ENCODE results near the gene CREB3L1.
A peak's percentile ranks its signal among the peaks of the same experiment; 100 is the strongest.
"Not testable (repeated sequence)": the region's sequence is repeated elsewhere in the genome, so short reads cannot be mapped to it uniquely, and the experiment has no call there.

Gene CREB3L1

DNA sequence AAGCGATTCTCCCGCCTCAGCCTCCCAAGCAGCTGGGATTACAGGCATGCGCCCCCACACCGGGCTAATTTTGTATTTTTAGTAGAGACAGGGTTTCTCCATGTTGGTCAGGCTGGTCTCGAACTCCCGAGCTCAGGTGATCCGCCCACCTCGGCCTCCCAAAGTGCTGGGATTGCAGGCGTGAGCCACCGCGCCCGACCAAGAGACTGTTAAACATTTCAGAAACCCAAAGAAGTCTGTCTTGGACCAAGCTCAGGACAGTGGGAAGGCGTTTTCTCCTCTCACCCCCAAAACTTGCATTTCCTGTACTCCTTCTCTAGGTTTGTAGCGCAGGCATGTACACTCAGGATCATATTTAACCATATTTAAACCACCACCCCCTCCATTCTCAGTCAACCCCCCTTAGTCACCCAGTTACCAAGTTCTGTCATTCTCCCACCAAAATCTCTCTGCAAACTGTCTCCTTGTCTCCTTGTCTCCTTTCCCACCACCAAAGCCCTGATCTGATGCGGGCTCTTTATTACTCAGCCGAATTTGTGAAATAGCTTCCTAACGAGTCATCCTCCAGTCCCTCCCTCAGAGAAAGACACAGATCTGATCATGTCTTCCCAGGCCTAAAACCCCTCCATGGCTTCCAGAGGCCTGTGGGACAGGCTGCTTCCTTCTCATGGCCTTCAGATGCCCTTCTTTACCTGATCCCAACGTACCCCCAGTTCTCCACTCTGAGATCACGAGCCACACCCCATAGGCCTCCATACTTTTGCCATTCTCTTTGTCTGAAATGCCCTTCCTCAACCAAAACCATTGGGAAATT is 29.0 kb upstream of the CREB3L1 start:
- DNase-seq (ENCODE audit: low read depth) = peak; percentile 79

DNA sequence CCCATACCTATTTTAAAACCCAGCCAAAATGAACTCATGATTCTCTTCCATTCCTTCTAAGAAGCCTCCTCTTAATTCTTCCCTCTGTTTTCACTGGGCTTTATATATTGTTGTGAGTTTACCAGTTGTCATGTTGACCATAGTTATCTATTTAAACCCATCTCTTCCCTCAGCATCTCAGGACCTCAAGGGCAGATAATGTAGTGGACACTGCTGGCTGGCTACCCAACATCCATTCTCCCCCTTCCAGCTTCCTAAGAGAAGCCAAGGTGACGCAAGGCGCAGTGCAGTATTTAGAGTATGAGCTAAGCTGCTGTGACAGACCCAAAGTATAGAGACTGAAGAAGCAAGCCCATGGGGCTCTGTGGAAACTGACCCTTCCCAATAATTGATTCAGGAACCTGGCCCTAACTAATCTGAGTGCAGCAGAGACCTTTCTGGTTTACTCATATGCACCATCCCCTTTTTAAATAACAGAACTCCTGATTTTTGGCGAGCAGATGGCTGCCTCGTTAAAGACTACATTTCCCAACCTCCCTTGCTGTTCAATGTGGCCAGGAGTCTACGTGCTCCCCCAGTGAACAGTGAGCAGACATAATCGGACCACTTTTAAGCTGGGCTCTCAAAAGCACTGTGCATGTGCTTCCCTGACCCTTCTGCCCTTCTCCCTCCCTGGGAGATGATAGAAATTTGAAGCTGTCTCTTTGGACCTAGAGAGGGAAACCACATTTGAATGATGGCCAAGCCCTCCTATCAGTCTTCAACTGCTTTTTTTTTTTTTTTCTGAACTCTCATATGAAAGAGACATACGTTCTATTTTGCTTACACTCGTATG is 28.1 kb upstream of the CREB3L1 start:
- no peak for DNase-seq (ENCODE audit: low read depth)

GRCh38 chr11:46249938-46250744 is 27.3 kb upstream of the CREB3L1 start:
- DNase-seq (ENCODE audit: low read depth) = no peak

DNA sequence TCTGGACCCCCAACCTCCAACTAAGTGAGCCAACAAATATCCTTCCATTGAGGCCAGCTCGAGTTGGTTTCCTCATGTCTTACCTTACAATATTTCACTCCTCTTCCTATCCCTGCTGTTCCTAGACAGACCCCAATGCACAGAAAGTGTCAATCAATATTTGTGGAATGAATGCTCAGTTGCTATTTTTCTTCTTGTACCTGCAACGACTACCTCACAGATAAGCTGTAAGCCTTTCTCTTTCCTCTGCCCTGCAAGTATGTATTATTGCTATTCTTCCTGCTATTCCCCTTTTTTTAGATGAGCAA is 26.8 kb upstream of the CREB3L1 start:
- DNase-seq (ENCODE audit: low read depth) = no peak

DNA sequence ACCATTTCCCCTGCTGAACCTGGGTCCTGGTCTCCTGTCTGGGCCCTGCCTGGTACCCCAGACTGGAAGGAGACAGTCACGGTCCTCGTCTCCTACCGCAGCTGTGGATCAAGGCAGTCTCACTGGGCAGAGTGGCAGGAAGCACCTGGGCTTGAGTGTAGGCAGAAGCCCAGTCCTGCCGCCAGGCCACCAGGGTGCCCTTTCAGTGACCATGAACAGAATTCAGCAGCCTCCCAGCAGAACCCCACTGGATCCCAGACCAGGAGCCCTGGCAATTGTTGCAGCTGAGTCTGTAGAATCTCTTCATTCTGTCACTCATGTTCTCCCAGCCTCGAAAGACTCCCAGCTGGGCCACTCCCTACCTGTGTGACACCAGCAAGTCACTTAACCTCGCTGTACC is 25.5 kb upstream of the CREB3L1 start:
- no peak for DNase-seq (ENCODE audit: low read depth)

DNA sequence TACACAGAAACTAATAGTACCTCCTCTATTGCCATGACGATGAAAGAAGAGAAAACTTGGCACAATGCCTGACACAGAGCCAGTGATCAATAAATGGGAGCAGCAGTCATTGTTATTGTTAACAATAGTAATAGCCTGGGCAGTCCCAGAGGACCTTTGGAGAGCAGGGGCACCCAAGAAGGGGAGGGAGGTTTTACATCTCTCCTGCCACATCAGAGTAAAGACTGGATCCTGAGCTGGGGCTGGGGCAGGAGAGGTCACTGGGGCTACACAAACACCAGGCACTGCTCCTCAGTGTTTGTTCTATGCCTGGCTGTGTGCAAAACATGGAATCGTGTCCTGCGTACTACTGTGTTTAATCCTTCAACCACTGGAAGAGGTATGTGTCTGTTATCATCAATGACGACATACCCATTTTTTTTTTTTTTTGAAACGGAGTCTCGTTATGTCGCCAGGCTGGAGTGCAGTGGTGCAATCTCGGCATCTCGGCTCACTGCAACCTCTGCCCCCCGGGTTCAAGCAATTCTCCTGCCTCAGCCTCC is 25.0 kb upstream of the CREB3L1 start:
- DNase-seq (ENCODE audit: low read depth) = no peak

- DNase-seq (ENCODE audit: low read depth) = no peak
These were observed 24.0 kb upstream of the CREB3L1 start for GRCh38 chr11:46253258-46254132.

- no peak for DNase-seq (ENCODE audit: low read depth)
These were observed 23.4 kb upstream of the CREB3L1 start for GRCh38 chr11:46254133-46254491.

- DNase-seq (ENCODE audit: low read depth) = no peak
These were observed 20.9 kb upstream of the CREB3L1 start for GRCh38 chr11:46256540-46257001.

DNA sequence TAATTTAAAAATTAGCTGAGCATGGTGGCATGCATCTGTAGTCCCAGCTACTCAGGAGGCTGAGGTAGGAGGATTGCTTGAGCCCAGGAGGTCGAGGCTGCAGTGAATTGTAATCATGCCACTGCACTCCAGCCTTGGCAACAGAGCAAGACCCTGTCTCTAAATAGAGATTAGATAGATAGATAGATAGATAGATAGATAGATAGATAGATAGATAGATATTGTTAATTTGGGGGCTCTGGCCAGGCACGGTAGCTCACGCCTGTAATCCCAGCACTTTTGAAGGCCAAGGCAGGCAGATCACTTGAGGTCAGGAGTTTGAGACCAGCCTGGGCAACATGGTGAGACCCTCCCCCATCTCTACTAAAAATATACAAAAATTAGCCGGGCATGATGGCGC is 18.1 kb upstream of the CREB3L1 start:
- DNase-seq (ENCODE audit: low read depth) = not testable (repeated sequence)

DNA sequence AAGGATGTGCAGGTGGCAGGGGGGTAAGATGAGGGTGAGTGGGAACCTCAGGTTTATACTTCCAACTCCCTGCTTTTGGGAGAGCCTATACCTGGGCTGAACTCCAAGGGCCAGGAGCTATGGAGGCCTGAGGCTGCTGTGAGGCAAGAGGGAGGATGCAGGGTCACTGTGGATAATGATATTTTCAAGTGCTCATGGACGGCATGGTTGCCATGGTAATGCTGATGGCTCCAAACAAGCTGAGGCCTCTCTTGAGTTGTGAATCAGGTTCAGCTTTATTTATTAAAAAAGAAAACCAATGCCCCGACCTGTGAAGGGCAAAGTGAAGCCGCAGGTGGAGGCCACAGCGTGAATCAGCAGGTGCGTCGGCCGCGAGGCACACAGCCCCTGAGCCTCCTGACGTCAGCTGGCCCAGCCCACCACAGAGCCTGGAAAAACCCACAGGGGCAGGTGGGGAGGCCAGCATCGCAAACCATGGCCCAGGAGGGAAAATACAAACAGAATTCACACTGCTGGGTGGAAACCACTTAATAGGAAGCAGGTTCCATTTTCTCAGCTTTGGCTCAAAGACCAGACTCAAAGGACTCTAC is 17.4 kb upstream of the CREB3L1 start:
- no peak for DNase-seq (ENCODE audit: low read depth)

- no peak for DNase-seq (ENCODE audit: low read depth)
These were observed 14.3 kb upstream of the CREB3L1 start for GRCh38 chr11:46263120-46263519.

DNA sequence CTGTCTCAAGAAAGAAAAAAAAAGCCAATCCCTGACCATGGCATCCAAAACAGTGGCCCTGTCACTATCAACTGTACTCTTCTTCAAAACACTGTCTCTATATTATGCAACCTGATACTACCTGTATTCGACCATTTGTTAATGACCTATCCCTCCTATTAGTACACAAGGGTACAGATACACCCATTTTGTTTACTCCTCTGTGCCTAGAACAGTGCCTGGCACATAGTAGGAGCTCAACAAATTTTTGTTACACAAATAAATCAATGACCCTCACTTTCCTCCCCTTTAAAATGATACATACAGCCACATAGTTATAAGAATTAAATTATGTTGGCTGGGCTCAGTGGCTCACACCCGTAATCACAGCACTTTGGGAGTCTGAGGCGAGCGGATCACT is 13.4 kb upstream of the CREB3L1 start:
- DNase-seq (ENCODE audit: low read depth) = no peak

GRCh38 chr11:46264976-46265375 is 12.5 kb upstream of the CREB3L1 start:
- DNase-seq (ENCODE audit: low read depth) = no peak

GRCh38 chr11:46265764-46266163 is 11.7 kb upstream of the CREB3L1 start:
- DNase-seq (ENCODE audit: low read depth) = no peak

DNA sequence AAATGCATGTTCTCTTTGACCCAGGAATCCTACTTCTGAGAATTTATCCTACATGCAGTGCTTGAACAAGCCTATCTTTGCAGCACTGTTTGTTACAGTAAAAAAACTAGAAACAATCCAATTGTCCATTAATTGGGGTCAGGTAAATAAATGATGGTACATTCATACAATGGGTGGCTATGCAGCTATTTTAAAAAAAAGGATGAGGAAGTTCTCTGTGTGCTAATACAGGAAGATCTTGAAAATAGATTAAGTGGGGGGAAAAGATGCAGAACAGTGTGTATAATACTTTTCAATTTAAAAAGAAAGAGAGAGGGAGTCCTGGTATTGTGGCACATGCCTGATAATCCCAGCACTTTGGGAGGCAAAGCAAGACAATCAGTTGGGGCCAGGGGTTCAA is 9.5 kb upstream of the CREB3L1 start:
- DNase-seq (ENCODE audit: low read depth) = no peak

DNA sequence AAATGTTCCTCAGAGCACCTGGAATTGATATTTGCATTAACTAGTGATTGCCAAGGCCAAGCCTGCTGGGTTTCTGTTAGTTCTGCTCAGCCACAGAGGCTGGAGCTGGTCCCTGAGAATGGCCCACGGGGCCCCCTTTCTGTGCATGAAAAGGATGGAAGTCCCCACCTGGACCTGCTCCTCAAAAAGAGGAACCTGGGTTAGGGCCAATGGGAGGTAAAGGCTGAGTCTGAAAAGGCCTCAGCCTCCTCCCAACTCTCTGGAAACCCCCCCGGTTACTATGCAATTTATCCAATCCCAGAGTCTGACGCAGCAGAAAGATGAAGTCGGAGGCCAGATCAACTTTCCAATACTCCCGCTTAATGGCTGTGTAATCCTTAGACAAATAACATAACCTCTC is 6.8 kb upstream of the CREB3L1 start:
- DNase-seq (ENCODE audit: low read depth) = no peak

DNA sequence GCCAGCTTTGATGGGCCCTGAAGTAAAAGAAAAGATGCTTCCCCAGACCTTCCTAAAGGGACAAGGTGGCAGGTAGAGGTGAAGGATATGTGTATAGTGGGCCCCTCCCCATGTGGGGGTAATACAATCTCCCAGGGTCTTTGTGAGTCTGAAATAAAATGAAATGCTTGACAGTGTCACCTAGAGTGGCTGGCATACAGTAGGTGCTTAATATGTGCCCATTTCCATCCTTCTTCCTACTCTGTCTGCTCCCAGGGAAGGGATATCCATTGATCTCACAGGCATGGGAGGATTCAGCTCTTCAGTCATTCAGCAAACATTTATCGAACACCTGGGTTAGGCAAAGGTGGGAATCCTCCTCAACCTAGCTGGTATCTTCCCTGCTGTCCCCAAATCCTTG is 6.1 kb upstream of the CREB3L1 start:
- no peak for DNase-seq (ENCODE audit: low read depth)

- DNase-seq (ENCODE audit: low read depth) = no peak
These were observed 5.3 kb upstream of the CREB3L1 start for GRCh38 chr11:46271875-46272815.
